GM23338 (cell line): ENCODE data around the gene TCAF1. TPM values are rescaled to one million over a fixed set of nuclear protein-coding genes. Genes with fewer than 3 reads are reported as not detected.

ENCODE experiments used
- ATAC-seq: fragments of 200-7000 bp; cut with Tn5 transposase; 3 replicates; pipeline ENCODE4 v1.9.1; 2020
- DNase-seq: peaks from one replicate; pipeline ENCODE4 v3.0.0-alpha.2; 2015; ENCODE audit warnings: low spot score
- H2AFZ ChIP-seq: fragments of 200-600 bp; sonication (generic); 2 replicates; pipeline ENCODE4 v1.8.0; 2016; ENCODE audit warnings: antibody characterized with exemption, mild to moderate bottlenecking, moderate library complexity
- H3F3A ChIP-seq: fragments of 200-600 bp; sonication (generic); replicated peaks from 2 replicates; pipeline ENCODE4 v1.8.0; 2017; ENCODE audit warnings: antibody characterized with exemption, mixed run types, low read depth
- H3K27ac ChIP-seq: fragments of 200-600 bp; sonication (generic); 2 replicates; pipeline ENCODE4 v1.6.1; 2016; ENCODE audit warnings: low read depth
- H3K27me3 ChIP-seq: fragments of 200-600 bp; sonication (generic); 2 replicates; pipeline ENCODE4 v1.8.0; 2016; ENCODE audit warnings: mild to moderate bottlenecking, mixed run types, moderate library complexity; ENCODE audit not compliant: insufficient read depth
- H3K36me3 ChIP-seq: fragments of 200-600 bp; sonication (generic); 2 replicates; pipeline ENCODE4 v1.8.0; 2016; ENCODE audit warnings: mild to moderate bottlenecking; ENCODE audit not compliant: insufficient read depth
- H3K4me1 ChIP-seq: fragments of 200-600 bp; sonication (generic); 2 replicates; pipeline ENCODE4 v1.8.0; 2016; ENCODE audit warnings: mild to moderate bottlenecking, moderate library complexity; ENCODE audit not compliant: insufficient read depth
- H3K4me2 ChIP-seq: fragments of 200-600 bp; sonication (generic); 2 replicates; pipeline ENCODE4 v1.7.1; 2017; ENCODE audit warnings: mixed run types
- H3K4me3 ChIP-seq: fragments of 200-600 bp; sonication (generic); 2 replicates; pipeline ENCODE4 v1.6.1; 2016; ENCODE audit warnings: mixed run types
- H3K79me2 ChIP-seq: fragments of 200-600 bp; sonication (generic); replicated peaks from 2 replicates; pipeline ENCODE4 v1.8.0; 2017; ENCODE audit warnings: mild to moderate bottlenecking; ENCODE audit not compliant: insufficient read depth
- H3K9me2 ChIP-seq: fragments of 200-600 bp; sonication (generic); 2 replicates; pipeline ENCODE4 v1.8.0; 2017; ENCODE audit not compliant: insufficient read depth
- H4K20me1 ChIP-seq: fragments of 200-600 bp; sonication (generic); replicated peaks from 2 replicates; pipeline ENCODE4 v1.8.0; 2017; ENCODE audit warnings: mild to moderate bottlenecking; ENCODE audit not compliant: insufficient read depth
- H3K27ac Mint-ChIP-seq: 2 replicates; pipeline ENCODE4 v1.8.0; 2020; ENCODE audit warnings: inconsistent platforms, mild to moderate bottlenecking, moderate library complexity, mixed read lengths
- H3K27me3 Mint-ChIP-seq: 3 replicates; pipeline ENCODE4 v1.8.0; 2022; ENCODE audit warnings: low read depth, mild to moderate bottlenecking, moderate library complexity, mixed read lengths, inconsistent platforms; ENCODE audit not compliant: insufficient read depth, poor library complexity
- H3K36me3 Mint-ChIP-seq: 3 replicates; pipeline ENCODE4 v1.8.0; 2021; ENCODE audit warnings: low read depth, mild to moderate bottlenecking, inconsistent platforms, moderate library complexity, mixed read lengths
- H3K4me1 Mint-ChIP-seq: 3 replicates; pipeline ENCODE4 v1.8.0; 2020; ENCODE audit warnings: mild to moderate bottlenecking, inconsistent platforms, mixed read lengths
- H3K4me3 Mint-ChIP-seq: 3 replicates; pipeline ENCODE4 v1.8.0; 2021; ENCODE audit warnings: moderate library complexity, mild to moderate bottlenecking, inconsistent platforms, mixed read lengths
- H3K9me3 Mint-ChIP-seq: 3 replicates; pipeline ENCODE4 v1.8.0; 2020; ENCODE audit warnings: moderate library complexity, mild to moderate bottlenecking, inconsistent platforms, mixed read lengths
- CREB1 ChIP-seq: fragments of 250-450 bp; sonication (Bioruptor Pico); IDR thresholded peaks from 2 replicates; pipeline ENCODE4 v1.5.0; 2020; ENCODE audit warnings: low read depth, mild to moderate bottlenecking, moderate library complexity
- EZH2 ChIP-seq: fragments of 200-600 bp; sonication (generic); IDR thresholded peaks from one replicate; pipeline ENCODE4 v1.8.0; 2017; ENCODE audit warnings: antibody characterized with exemption, mild to moderate bottlenecking, low read depth; ENCODE audit not compliant: unreplicated experiment
- EZH2phosphoT487 ChIP-seq: fragments of 200-600 bp; sonication (generic); IDR thresholded peaks from one replicate; pipeline ENCODE4 v1.8.1; 2018; ENCODE audit warnings: antibody characterized with exemption; ENCODE audit not compliant: unreplicated experiment
- JUNB ChIP-seq: IDR thresholded peaks from one replicate; pipeline ENCODE4 v1.6.1; 2016; ENCODE audit warnings: antibody characterized with exemption; ENCODE audit not compliant: unreplicated experiment
- NANOG ChIP-seq: IDR thresholded peaks from 2 replicates; pipeline ENCODE4 v1.6.1; 2016; ENCODE audit warnings: antibody characterized with exemption, borderline replicate concordance
- POLR2AphosphoS5 ChIP-seq: IDR thresholded peaks from 2 replicates; pipeline ENCODE4 v1.6.1; 2016; ENCODE audit warnings: antibody characterized with exemption, low read depth
- STAT1 ChIP-seq: IDR thresholded peaks from one replicate; pipeline ENCODE4 v1.6.1; 2016; ENCODE audit warnings: antibody characterized with exemption; ENCODE audit not compliant: unreplicated experiment
- ZNF114 ChIP-seq: fragments of 250-450 bp; sonication (Bioruptor Pico); IDR thresholded peaks from 2 replicates; pipeline ENCODE4 v1.5.0; 2020; ENCODE audit warnings: mild to moderate bottlenecking, moderate library complexity
- ZNF331 ChIP-seq: fragments of 250-450 bp; sonication (Bioruptor Pico); IDR thresholded peaks from 2 replicates; pipeline ENCODE4 v1.5.0; 2020; ENCODE audit warnings: low read depth, mild to moderate bottlenecking, moderate library complexity
- polyA plus RNA-seq: library from polyadenylated mRNA; unstranded; fragments of >200 nt; fragmentation: Nextera tagmentation; extraction: Ambion mirVana; gene quantifications from 2 replicates; pipeline ENCODE4 v1.2.1, GENCODE V29; 2016
- total RNA-seq: library from RNA; depleted of rRNA; stranded (reverse); fragments of >200 nt; shearing (Covaris generic); gene quantifications from 2 replicates; pipeline ENCODE4 v1.2.3, GENCODE V29; 2014
- TF ChIP-seq, protein P1 (sequence below): fragments of 250-450 bp; sonication (Bioruptor Pico); IDR thresholded peaks from 2 replicates; pipeline ENCODE4 v1.5.0; 2020; ENCODE audit warnings: mild to moderate bottlenecking, moderate library complexity
- TF ChIP-seq, protein P2 (sequence below), 2 experiments: fragments of 200-600 bp in 1 of 2; sonication (generic) in 1 of 2; conservative IDR thresholded peaks; 2 replicates each; pipeline versions ENCODE4 v1.5.1 to v1.6.1; 2016 to 2017; ENCODE audit warnings: antibody characterized with exemption in 2 of 2, low read depth in 2 of 2, mild to moderate bottlenecking in 2 of 2, moderate library complexity in 1 of 2
- TF ChIP-seq, protein P3 (sequence below): IDR thresholded peaks from one replicate; pipeline ENCODE4 v1.6.1; 2018; ENCODE audit warnings: antibody characterized with exemption; ENCODE audit not compliant: unreplicated experiment
- TF ChIP-seq, protein P4 (sequence below): IDR thresholded peaks from 2 replicates; pipeline ENCODE4 v1.6.1; 2016; ENCODE audit warnings: antibody characterized with exemption

Gene TCAF1
- total and polyA plus RNA-seq, 2 experiments from 2014 or later: 15.5 to 31.3 TPM

DNA sequence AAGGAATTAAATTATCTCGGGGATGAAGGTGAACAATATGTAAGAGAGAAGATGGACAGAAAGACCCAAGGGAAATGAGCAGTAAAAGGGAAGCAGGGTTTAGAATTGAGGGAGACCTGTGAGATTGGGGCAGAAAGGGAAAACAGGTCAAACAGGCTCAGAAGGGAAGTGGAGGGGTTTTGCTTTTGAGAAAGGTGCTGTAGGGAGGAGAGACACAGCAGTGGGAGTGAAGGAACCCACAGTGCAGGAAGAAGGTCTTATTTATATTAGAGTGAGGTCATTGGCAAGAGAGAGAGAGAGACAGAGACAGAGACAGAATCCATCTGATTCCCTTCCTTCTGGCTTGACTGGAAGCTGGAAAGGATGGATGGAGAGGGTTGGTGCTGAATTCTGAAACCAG is 3.5 kb upstream of the TCAF1 start:
- H3K27me3 ChIP-seq: no peaks in the 10 kb centered on the region
- peak overlapping the region; percentile 49; the same call in 1 of the 2 replicates for H2AFZ ChIP-seq
- no peak overlapping the region for H3K27ac ChIP-seq
- peaks cover 48% of the 10 kb centered on the region for H3K4me1 Mint-ChIP-seq
- H3K9me3 Mint-ChIP-seq: 0 out of 3 replicates have a peak, but pooled peaks cover 2% of the 10 kb centered on the region
- H3K79me2 ChIP-seq: peaks cover 11% of the 10 kb centered on the region
- no peak for DNase-seq
- H3F3A ChIP-seq: no peaks in the 10 kb centered on the region
- H3K27me3 Mint-ChIP-seq: peaks cover 6% of the 10 kb centered on the region
- no peak overlapping the region; the same call in 2 of the 3 replicates for H3K4me3 Mint-ChIP-seq
- H3K36me3 Mint-ChIP-seq: peaks cover 2% of the 10 kb centered on the region; the same call in 2 of the 3 replicates
- TF ChIP-seq, protein P1, sequence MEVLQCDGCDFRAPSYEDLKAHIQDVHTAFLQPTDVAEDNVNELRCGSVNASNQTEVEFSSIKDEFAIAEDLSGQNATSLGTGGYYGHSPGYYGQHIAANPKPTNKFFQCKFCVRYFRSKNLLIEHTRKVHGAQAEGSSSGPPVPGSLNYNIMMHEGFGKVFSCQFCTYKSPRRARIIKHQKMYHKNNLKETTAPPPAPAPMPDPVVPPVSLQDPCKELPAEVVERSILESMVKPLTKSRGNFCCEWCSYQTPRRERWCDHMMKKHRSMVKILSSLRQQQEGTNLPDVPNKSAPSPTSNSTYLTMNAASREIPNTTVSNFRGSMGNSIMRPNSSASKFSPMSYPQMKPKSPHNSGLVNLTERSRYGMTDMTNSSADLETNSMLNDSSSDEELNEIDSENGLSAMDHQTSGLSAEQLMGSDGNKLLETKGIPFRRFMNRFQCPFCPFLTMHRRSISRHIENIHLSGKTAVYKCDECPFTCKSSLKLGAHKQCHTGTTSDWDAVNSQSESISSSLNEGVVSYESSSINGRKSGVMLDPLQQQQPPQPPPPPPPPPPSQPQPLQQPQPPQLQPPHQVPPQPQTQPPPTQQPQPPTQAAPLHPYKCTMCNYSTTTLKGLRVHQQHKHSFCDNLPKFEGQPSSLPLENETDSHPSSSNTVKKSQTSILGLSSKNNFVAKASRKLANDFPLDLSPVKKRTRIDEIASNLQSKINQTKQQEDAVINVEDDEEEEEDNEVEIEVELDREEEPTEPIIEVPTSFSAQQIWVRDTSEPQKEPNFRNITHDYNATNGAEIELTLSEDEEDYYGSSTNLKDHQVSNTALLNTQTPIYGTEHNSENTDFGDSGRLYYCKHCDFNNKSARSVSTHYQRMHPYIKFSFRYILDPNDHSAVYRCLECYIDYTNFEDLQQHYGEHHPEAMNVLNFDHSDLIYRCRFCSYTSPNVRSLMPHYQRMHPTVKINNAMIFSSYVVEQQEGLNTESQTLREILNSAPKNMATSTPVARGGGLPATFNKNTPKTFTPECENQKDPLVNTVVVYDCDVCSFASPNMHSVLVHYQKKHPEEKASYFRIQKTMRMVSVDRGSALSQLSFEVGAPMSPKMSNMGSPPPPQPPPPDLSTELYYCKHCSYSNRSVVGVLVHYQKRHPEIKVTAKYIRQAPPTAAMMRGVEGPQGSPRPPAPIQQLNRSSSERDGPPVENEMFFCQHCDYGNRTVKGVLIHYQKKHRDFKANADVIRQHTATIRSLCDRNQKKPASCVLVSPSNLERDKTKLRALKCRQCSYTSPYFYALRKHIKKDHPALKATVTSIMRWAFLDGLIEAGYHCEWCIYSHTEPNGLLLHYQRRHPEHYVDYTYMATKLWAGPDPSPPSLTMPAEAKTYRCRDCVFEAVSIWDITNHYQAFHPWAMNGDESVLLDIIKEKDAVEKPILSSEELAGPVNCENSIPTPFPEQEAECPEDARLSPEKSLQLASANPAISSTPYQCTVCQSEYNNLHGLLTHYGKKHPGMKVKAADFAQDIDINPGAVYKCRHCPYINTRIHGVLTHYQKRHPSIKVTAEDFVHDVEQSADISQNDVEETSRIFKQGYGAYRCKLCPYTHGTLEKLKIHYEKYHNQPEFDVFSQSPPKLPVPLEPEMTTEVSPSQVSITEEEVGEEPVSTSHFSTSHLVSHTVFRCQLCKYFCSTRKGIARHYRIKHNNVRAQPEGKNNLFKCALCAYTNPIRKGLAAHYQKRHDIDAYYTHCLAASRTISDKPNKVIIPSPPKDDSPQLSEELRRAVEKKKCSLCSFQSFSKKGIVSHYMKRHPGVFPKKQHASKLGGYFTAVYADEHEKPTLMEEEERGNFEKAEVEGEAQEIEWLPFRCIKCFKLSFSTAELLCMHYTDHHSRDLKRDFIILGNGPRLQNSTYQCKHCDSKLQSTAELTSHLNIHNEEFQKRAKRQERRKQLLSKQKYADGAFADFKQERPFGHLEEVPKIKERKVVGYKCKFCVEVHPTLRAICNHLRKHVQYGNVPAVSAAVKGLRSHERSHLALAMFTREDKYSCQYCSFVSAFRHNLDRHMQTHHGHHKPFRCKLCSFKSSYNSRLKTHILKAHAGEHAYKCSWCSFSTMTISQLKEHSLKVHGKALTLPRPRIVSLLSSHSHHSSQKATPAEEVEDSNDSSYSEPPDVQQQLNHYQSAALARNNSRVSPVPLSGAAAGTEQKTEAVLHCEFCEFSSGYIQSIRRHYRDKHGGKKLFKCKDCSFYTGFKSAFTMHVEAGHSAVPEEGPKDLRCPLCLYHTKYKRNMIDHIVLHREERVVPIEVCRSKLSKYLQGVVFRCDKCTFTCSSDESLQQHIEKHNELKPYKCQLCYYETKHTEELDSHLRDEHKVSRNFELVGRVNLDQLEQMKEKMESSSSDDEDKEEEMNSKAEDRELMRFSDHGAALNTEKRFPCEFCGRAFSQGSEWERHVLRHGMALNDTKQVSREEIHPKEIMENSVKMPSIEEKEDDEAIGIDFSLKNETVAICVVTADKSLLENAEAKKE: no peak
- TF ChIP-seq ZNF114: no peak
- TF ChIP-seq, protein P2, sequence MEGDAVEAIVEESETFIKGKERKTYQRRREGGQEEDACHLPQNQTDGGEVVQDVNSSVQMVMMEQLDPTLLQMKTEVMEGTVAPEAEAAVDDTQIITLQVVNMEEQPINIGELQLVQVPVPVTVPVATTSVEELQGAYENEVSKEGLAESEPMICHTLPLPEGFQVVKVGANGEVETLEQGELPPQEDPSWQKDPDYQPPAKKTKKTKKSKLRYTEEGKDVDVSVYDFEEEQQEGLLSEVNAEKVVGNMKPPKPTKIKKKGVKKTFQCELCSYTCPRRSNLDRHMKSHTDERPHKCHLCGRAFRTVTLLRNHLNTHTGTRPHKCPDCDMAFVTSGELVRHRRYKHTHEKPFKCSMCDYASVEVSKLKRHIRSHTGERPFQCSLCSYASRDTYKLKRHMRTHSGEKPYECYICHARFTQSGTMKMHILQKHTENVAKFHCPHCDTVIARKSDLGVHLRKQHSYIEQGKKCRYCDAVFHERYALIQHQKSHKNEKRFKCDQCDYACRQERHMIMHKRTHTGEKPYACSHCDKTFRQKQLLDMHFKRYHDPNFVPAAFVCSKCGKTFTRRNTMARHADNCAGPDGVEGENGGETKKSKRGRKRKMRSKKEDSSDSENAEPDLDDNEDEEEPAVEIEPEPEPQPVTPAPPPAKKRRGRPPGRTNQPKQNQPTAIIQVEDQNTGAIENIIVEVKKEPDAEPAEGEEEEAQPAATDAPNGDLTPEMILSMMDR (conservative IDR thresholded peaks at IDR 0.05; ENCODE audit: low read depth in 2 of 2): no peak
- TF ChIP-seq, protein P3, sequence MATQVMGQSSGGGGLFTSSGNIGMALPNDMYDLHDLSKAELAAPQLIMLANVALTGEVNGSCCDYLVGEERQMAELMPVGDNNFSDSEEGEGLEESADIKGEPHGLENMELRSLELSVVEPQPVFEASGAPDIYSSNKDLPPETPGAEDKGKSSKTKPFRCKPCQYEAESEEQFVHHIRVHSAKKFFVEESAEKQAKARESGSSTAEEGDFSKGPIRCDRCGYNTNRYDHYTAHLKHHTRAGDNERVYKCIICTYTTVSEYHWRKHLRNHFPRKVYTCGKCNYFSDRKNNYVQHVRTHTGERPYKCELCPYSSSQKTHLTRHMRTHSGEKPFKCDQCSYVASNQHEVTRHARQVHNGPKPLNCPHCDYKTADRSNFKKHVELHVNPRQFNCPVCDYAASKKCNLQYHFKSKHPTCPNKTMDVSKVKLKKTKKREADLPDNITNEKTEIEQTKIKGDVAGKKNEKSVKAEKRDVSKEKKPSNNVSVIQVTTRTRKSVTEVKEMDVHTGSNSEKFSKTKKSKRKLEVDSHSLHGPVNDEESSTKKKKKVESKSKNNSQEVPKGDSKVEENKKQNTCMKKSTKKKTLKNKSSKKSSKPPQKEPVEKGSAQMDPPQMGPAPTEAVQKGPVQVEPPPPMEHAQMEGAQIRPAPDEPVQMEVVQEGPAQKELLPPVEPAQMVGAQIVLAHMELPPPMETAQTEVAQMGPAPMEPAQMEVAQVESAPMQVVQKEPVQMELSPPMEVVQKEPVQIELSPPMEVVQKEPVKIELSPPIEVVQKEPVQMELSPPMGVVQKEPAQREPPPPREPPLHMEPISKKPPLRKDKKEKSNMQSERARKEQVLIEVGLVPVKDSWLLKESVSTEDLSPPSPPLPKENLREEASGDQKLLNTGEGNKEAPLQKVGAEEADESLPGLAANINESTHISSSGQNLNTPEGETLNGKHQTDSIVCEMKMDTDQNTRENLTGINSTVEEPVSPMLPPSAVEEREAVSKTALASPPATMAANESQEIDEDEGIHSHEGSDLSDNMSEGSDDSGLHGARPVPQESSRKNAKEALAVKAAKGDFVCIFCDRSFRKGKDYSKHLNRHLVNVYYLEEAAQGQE: no peak
- no peak for TF ChIP-seq EZH2
- TF ChIP-seq NANOG: no peak
- TF ChIP-seq CREB1 (CRISPR knock-in tag): no peak
- no peak for TF ChIP-seq ZNF331 (CRISPR knock-in tag)
- TF ChIP-seq STAT1: no peak
- no peak for TF ChIP-seq JUNB
- TF ChIP-seq, protein P4, sequence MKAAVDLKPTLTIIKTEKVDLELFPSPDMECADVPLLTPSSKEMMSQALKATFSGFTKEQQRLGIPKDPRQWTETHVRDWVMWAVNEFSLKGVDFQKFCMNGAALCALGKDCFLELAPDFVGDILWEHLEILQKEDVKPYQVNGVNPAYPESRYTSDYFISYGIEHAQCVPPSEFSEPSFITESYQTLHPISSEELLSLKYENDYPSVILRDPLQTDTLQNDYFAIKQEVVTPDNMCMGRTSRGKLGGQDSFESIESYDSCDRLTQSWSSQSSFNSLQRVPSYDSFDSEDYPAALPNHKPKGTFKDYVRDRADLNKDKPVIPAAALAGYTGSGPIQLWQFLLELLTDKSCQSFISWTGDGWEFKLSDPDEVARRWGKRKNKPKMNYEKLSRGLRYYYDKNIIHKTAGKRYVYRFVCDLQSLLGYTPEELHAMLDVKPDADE: no peak
- no peak for TF ChIP-seq EZH2phosphoT487
- TF ChIP-seq POLR2AphosphoS5: no peak
- peaks cover 6% of the 10 kb centered on the region for H4K20me1 ChIP-seq
- no peaks in the 10 kb centered on the region for H3K36me3 ChIP-seq
- peak overlapping the region; percentile 39; the same call in 1 of the 2 replicates for H3K4me2 ChIP-seq
- H3K4me3 ChIP-seq: no peak overlapping the region
- no peaks in the 10 kb centered on the region for H3K9me2 ChIP-seq
- no peak overlapping the region for H3K27ac Mint-ChIP-seq
- no peak for ATAC-seq
- H3K4me1 ChIP-seq: peaks cover 40% of the 10 kb centered on the region
